Stomach (tissue), 4 donors: ENCODE results near the gene TMEM132D.

Source experiments
- CTCF ChIP-seq, 7 experiments: fragments of 450-650 bp in 4 of 7; fragments of 200-600 bp in 3 of 7; sonication (generic) in 3 of 7; IDR thresholded peaks; one replicate each; pipeline ENCODE4 v1.5.1; 2016 to 2019; ENCODE audit warnings: antibody characterized with exemption in 7 of 7, control low read depth in 2 of 7, mild to moderate bottlenecking in 1 of 7
- POLR2A ChIP-seq, 4 donors: fragments of 450-650 bp; IDR thresholded peaks; one replicate each; pipeline ENCODE4 v1.6.1; 2016; ENCODE audit warnings: antibody characterized with exemption in 4 of 4, control low read depth in 2 of 4, mild to moderate bottlenecking in 1 of 4, moderate library complexity in 1 of 4
- POLR2AphosphoS5 ChIP-seq, 3 donors: sonication (generic); formaldehyde crosslinking; IDR thresholded peaks; one replicate each; pipeline ENCODE4 v1.6.1; 2016; ENCODE audit warnings: antibody characterized with exemption in 3 of 3

- TF ChIP-seq CTCF (IDR thresholded peaks at IDR 0.05) (no peak), POLR2A (IDR thresholded peaks at IDR 0.05) (no peak), POLR2AphosphoS5 (IDR thresholded peaks at IDR 0.05) (no peak)
Observed at GRCh38 chr12:129119537-129119936, 784.3 kb downstream of the TMEM132D start.
